Thymus (tissue), 11 donors: ENCODE data around the gene CENPP. TPM values are rescaled to one million over a fixed set of nuclear protein-coding genes. Genes with fewer than 3 reads are reported as not detected.

Experiments
- DNase-seq, 9 donors: peaks; one replicate each; pipeline ENCODE4 v3.0.0-alpha.2; 2013; ENCODE audit warnings: low spot score in 9 of 9, low read depth in 6 of 9, missing footprints in 1 of 9
- H3K27ac ChIP-seq, 2 donors: one replicate each; pipeline ENCODE4 v1.5.1; 2013; ENCODE audit warnings: control low read depth in 1 of 2, low read depth in 1 of 2, low read length in 1 of 2, mild to moderate bottlenecking in 1 of 2, moderate library complexity in 1 of 2
- H3K27me3 ChIP-seq, 2 donors: one replicate each; pipeline ENCODE4 v1.5.1; 2013; ENCODE audit warnings: low read length in 1 of 2; ENCODE audit not compliant: control insufficient read depth in 2 of 2, insufficient read depth in 1 of 2
- H3K36me3 ChIP-seq, 2 donors: one replicate each; pipeline ENCODE4 v1.5.1; 2013; ENCODE audit warnings: low read length in 1 of 2, mild to moderate bottlenecking in 1 of 2, moderate library complexity in 1 of 2; ENCODE audit not compliant: control insufficient read depth in 2 of 2, insufficient read depth in 2 of 2
- H3K4me1 ChIP-seq, 2 donors: one replicate each; pipeline ENCODE4 v1.5.1; 2013; ENCODE audit warnings: low read length in 2 of 2; ENCODE audit not compliant: control insufficient read depth in 2 of 2, insufficient read depth in 2 of 2
- H3K4me3 ChIP-seq, 2 donors: one replicate each; pipeline ENCODE4 v1.5.1; 2013; ENCODE audit warnings: low read length in 2 of 2, control low read depth in 1 of 2, mild to moderate bottlenecking in 1 of 2
- H3K9me3 ChIP-seq, 2 donors: one replicate each; pipeline ENCODE4 v1.5.1; 2013; ENCODE audit warnings: low read length in 1 of 2, mild to moderate bottlenecking in 1 of 2; ENCODE audit not compliant: control insufficient read depth in 2 of 2, insufficient read depth in 1 of 2
- WGBS: extraction: QIAGEN DNeasy Blood & Tissue Kit; methylation state at CpG from one replicate; pipeline ENCODE4 v1.1.7; 2013; 5-methylcytosine and 5-hydroxymethylcytosine counted together
- polyA plus RNA-seq: library from polyadenylated mRNA; stranded (reverse); fragments of 200-250 nt; gene quantifications from one replicate; pipeline ENCODE4 v1.2.3, GENCODE V29; 2013
- total RNA-seq: library from RNA; stranded (reverse); fragments of 120-200 nt; gene quantifications from one replicate; pipeline ENCODE4 v1.2.4, GENCODE V29; 2013
- donor health status: healthy.

CENPP gene
- total and polyA plus RNA-seq, 2 donors, result 3.9 to 13.8 TPM

DNA sequence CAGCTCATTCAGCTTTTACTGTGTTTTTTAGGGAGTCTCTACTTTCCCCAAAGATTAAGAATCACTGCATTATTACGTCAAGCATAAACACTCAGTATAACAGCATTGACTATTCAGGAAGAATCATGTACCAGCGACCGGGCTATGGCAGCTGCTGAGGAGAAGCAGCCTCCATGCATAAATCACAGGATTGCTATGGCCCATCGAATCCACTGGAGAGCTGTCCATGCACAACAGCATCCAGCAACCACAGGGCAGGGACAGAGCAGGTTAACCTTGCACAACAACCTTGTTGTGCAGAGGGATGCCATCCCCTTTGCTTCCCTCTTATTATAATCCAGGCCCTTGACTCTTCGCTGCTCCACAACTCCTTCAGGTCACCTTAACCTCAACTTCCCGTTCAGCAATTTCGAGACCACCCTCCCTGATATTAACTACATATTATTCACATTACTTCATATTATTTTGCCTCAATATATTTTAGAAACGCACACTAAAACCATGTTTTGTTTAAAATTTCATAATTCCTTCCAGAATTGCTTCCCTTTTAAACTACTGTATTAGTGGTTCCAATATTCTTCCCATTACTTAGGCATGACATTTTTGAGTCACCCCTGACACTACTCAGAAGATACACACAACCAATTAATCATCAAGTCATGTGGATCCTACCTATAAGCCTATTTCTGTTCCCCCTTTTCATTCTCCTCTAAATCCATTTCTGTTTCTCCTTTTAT, 33.2 kb upstream of the CENPP start:
- no peaks in the 10 kb centered on the region for H3K27me3 ChIP-seq
- peaks cover 6 to 19% of the 10 kb centered on the region in 2 donors for H3K36me3 ChIP-seq
- 57% methylated on average over 8 of the region's 8 CpGs for WGBS
- H3K4me1 ChIP-seq, result peaks cover 6 to 12% of the 10 kb centered on the region in 2 donors
- peak overlapping the region; percentile 79 to 89 for H3K4me3 ChIP-seq
- no peaks in the 10 kb centered on the region for H3K9me3 ChIP-seq
- DNase-seq, result no peak
- no peak overlapping the region for H3K27ac ChIP-seq

DNA sequence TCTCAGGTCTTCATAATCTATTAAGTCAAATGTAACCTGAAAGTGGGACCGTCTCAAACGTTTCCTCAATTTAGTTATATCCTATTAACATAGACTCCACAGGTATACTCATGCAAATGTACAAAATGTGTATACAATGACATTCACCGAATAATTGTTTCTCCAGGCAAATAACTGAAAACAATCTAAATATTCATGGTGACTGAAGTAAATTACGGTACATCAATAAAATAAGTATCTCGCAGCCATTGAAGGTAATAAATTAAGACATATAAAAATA, 32.7 kb upstream of the CENPP start:
- peak overlapping the region; percentile 79 to 89 for H3K4me3 ChIP-seq
- H3K27ac ChIP-seq, result no peak overlapping the region
- H3K9me3 ChIP-seq, result no peaks in the 10 kb centered on the region
- H3K4me1 ChIP-seq, result peaks cover 6 to 12% of the 10 kb centered on the region in 2 donors
- DNase-seq, result peak in 2 of 9 donors; percentile 3 to 4
- H3K27me3 ChIP-seq, result no peaks in the 10 kb centered on the region
- WGBS, result 2% methylated on average over 5 of the region's 5 CpGs
- peaks cover 3 to 19% of the 10 kb centered on the region in 2 donors for H3K36me3 ChIP-seq

DNA sequence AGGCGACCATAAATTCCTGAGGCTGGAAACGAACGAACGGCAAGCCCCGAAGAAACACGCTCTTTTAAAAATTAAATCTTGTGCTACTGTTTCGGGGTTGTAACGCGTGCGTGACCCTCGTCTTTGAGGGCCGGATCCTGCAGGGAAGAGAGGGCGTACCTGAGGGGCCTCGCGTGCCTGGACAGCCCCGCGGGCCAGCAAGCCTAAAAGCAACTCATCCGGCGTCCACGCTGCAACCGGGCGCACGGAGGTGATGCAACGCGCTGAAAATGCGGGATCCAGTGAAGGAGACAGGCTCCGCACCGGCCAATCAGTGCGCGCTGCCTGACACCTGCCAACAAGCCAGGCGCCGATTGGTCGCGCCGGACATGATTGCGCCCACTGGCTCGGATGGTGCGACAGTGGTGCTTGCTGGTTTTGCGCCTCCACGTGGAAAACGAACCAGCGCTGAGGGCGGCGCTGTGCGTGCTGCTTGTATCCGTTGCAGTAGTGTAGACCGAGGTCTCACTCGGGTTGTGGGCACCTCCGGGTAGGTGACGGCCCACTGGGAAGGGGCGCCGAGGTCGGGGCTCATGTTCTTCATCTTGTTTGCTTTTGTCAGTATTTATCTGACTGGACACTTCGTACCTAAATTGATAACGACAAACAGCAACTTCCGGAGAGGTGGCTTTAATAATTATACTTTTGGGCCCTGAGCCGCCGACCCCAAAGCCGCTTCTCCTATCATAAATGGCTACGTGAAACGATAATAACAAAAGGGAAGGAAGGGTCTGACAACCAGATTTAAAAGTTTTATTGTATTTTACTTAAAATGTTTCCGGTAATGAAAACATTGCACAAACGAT, 32.1 kb upstream of the CENPP start, which contains the start of gene IARS1:
TSS of gene IARS1 (minus strand) at position 246 of the 845 bp plus-strand sequence. CDS start 4,278 bp downstream, outside the sequence.
- Histone ChIP-seq H3K9me3 (no peaks in the 10 kb centered on the region), H3K27ac (peak within 1 kb of the TSS; percentile 63 to 93), H3K4me3 (peak within 1 kb of the TSS; percentile 79 to 89), H3K27me3 (no peaks in the 10 kb centered on the region), H3K36me3 (peaks cover 3 to 21% of the 10 kb centered on the region in 2 donors), H3K4me1 (peaks cover 6 to 12% of the 10 kb centered on the region in 2 donors)
- WGBS, result under 1% methylated on average over 63 of the region's 63 CpGs
- DNase-seq, result peak; percentile 95 to 99 (median 98)

DNA sequence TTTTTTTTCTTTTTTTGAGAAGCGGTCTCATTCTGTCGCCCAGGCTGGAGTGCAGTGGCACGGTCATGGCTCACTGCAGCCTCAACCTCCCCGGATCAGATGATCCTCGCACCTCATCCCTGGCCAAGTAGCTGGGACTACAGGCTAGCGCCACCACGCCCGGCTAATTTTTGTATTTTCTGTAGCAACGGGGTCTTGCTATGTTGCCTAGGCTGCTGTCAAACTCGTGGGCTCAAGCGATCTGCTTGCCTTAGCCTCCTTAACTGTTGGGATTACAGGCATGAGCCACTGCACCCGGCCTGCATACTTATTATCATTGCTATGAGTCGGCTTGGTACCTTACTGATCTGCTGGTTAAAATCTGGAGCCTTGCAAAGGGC, 31.5 kb upstream of the CENPP start:
- Histone ChIP-seq H3K9me3 (no peaks in the 10 kb centered on the region), H3K4me3 (peak overlapping the region; percentile 79 to 89), H3K27me3 (no peaks in the 10 kb centered on the region), H3K27ac (peak overlapping the region; percentile 47 to 63), H3K4me1 (peaks cover 6 to 12% of the 10 kb centered on the region in 2 donors), H3K36me3 (peaks cover 4 to 23% of the 10 kb centered on the region in 2 donors)
- WGBS, result 28% methylated on average over 13 of the region's 13 CpGs
- peak in 2 of 9 donors; percentile 3 to 4 for DNase-seq

DNA sequence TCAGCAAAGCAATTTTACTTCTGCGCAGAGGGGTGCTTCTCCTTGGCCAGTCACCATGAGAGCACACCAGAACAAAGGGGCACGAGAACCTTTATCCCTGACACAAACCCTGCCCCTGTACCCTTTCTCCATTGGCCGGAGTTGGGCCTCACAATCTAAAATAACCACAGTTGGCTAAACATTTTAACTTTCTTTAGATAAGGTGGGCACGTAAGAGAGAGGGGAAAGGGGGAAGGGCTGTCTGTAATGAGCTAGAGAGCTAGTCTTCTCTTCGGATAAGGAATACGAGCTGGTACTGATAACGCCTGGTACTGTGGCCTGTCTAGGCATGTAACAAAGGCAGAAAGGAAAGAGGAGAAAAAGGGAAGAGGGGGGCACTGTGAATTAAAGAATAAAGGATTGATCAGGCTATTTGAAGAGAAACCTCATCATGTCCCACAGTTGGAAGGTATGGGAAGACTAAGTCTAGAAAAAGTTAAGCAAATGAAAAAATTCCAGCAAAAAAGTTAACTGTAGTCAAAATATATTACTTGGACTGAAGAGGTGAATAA, 30.4 kb upstream of the CENPP start:
- no peak for DNase-seq
- peaks cover 9 to 25% of the 10 kb centered on the region in 2 donors for H3K36me3 ChIP-seq
- H3K9me3 ChIP-seq, result no peaks in the 10 kb centered on the region
- H3K4me1 ChIP-seq, result peaks cover 6 to 12% of the 10 kb centered on the region in 2 donors
- no peak overlapping the region for H3K27ac ChIP-seq
- no peak overlapping the region for H3K4me3 ChIP-seq
- H3K27me3 ChIP-seq, result no peaks in the 10 kb centered on the region
- WGBS, result 97% methylated on average over 7 of the region's 7 CpGs

DNA sequence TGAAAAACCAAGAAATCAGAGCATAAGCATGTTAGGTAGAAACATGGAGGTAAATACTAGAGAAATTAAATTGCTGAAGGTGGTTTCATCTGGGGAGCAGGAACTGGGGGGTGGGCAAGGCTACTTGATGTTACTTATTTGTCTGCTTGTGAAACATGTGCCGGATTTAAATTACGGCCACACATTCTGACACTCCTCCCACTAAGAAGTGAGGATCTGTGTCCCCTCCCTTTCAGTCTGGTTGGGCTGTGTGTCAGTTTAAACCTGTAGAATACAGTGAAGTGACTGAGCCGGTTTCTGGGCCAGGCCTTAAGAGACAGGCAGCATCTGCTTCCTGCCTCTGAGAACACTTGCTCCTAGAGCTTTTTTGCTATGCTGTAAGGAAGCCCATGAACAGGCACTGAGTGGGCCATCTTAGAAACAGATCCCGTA, 29.9 kb upstream of the CENPP start:
- Histone ChIP-seq H3K4me1 (peaks cover 6 to 12% of the 10 kb centered on the region in 2 donors), H3K27ac (no peak overlapping the region), H3K4me3 (no peak overlapping the region), H3K27me3 (no peaks in the 10 kb centered on the region), H3K9me3 (no peaks in the 10 kb centered on the region), H3K36me3 (peaks cover 9 to 29% of the 10 kb centered on the region in 2 donors)
- DNase-seq, result peak in 2 of 9 donors; percentile 7 to 8
- WGBS, result 50% methylated on average over 4 of the region's 4 CpGs

DNA sequence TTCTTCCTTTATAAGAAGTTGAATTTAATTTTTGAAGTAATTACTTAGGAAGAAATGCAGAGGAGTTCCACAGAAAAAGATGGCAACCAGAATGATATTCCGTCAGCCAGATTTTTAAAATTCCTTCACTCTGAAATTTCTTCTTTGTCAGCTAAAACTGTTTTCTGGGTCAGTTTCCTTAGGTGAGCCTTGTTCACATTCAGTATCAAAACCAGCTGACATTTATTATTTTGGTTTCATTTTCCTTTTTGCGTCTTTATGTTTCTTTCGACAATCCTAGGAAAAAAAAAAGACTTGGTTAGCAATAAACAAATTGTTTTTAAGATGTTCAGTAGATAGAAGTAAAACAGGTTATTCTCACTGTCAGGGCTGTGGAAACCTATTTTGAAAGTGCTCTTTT, 28.1 kb upstream of the CENPP start:
- Histone ChIP-seq H3K9me3 (no peaks in the 10 kb centered on the region), H3K27ac (no peak overlapping the region), H3K4me1 (peaks cover 4 to 6% of the 10 kb centered on the region in 2 donors), H3K36me3 (peaks cover 9 to 44% of the 10 kb centered on the region in 2 donors), H3K27me3 (no peaks in the 10 kb centered on the region), H3K4me3 (no peak overlapping the region)
- no peak for DNase-seq
- 85% methylated on average over 3 of the region's 3 CpGs for WGBS

DNA sequence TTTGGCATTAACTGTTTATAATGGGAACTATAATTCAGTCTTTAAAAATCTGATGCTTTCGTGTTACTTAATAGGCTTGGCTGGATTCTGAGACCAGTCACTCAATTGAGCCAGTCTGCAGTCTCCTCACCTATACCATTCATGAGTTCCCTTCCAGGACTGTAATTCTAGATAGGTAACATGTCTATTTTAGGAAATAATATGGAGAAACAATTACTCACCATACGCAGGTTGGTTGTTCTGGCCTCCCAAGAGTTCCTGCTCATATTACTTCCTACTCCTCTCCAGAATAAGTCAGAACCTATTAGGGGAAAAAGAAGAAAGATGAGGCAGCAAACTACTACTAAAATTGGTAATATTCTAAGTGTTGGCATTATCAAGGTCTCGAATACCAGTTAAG, 27.7 kb upstream of the CENPP start:
- Histone ChIP-seq H3K9me3 (no peaks in the 10 kb centered on the region), H3K4me3 (no peak overlapping the region), H3K27ac (no peak overlapping the region), H3K4me1 (peaks cover 4 to 5% of the 10 kb centered on the region in 2 donors), H3K27me3 (no peaks in the 10 kb centered on the region), H3K36me3 (peaks cover 9 to 48% of the 10 kb centered on the region in 2 donors)
- 92% methylated on average over 3 of the region's 3 CpGs for WGBS
- no peak for DNase-seq

DNA sequence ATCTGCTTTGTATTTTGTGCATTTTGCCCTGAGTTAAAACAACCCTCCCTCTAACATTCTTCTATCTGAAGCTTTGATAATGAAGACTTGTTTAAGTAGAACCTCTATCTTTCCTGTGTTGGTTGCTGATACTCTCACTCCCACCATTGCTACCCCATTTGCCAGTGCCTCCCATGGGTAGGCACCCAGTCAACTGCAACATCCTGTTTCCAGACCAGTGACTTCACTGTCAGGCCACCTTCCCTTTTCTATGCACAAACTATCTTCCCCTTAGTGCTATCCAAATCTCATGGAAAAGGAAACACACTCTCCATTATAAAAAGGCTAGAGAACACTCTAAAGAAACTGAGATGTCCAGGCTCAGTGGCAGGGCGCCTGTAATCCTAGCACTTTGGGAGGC, 26.6 kb upstream of the CENPP start:
- Histone ChIP-seq H3K36me3 (peaks cover 11 to 57% of the 10 kb centered on the region in 2 donors), H3K27me3 (no peaks in the 10 kb centered on the region), H3K27ac (no peak overlapping the region), H3K4me3 (no peak overlapping the region), H3K9me3 (no peaks in the 10 kb centered on the region), H3K4me1 (peaks cover 4 to 5% of the 10 kb centered on the region in 2 donors)
- DNase-seq, result no peak
- 98% methylated on average over 1 of the region's 1 CpG for WGBS
